GM23338 (cell line): ENCODE measurements around the gene PER2. TPM values are rescaled to one million over a fixed set of nuclear protein-coding genes. Genes with fewer than 3 reads are reported as not detected.

ENCODE experiments used
- ATAC-seq: fragments of 200-7000 bp; cut with Tn5 transposase; 3 replicates; pipeline ENCODE4 v1.9.1; 2020
- DNase-seq: peaks from one replicate; pipeline ENCODE4 v3.0.0-alpha.2; 2015; ENCODE audit warnings: low spot score
- H2AFZ ChIP-seq: fragments of 200-600 bp; sonication (generic); 2 replicates; pipeline ENCODE4 v1.8.0; 2016; ENCODE audit warnings: antibody characterized with exemption, mild to moderate bottlenecking, moderate library complexity
- H3F3A ChIP-seq: fragments of 200-600 bp; sonication (generic); replicated peaks from 2 replicates; pipeline ENCODE4 v1.8.0; 2017; ENCODE audit warnings: antibody characterized with exemption, mixed run types, low read depth
- H3K27ac ChIP-seq: fragments of 200-600 bp; sonication (generic); 2 replicates; pipeline ENCODE4 v1.6.1; 2016; ENCODE audit warnings: low read depth
- H3K27me3 ChIP-seq: fragments of 200-600 bp; sonication (generic); 2 replicates; pipeline ENCODE4 v1.8.0; 2016; ENCODE audit warnings: mild to moderate bottlenecking, mixed run types, moderate library complexity; ENCODE audit not compliant: insufficient read depth
- H3K36me3 ChIP-seq: fragments of 200-600 bp; sonication (generic); 2 replicates; pipeline ENCODE4 v1.8.0; 2016; ENCODE audit warnings: mild to moderate bottlenecking; ENCODE audit not compliant: insufficient read depth
- H3K4me1 ChIP-seq: fragments of 200-600 bp; sonication (generic); 2 replicates; pipeline ENCODE4 v1.8.0; 2016; ENCODE audit warnings: mild to moderate bottlenecking, moderate library complexity; ENCODE audit not compliant: insufficient read depth
- H3K4me2 ChIP-seq: fragments of 200-600 bp; sonication (generic); 2 replicates; pipeline ENCODE4 v1.7.1; 2017; ENCODE audit warnings: mixed run types
- H3K4me3 ChIP-seq: fragments of 200-600 bp; sonication (generic); 2 replicates; pipeline ENCODE4 v1.6.1; 2016; ENCODE audit warnings: mixed run types
- H3K79me2 ChIP-seq: fragments of 200-600 bp; sonication (generic); replicated peaks from 2 replicates; pipeline ENCODE4 v1.8.0; 2017; ENCODE audit warnings: mild to moderate bottlenecking; ENCODE audit not compliant: insufficient read depth
- H3K9me2 ChIP-seq: fragments of 200-600 bp; sonication (generic); 2 replicates; pipeline ENCODE4 v1.8.0; 2017; ENCODE audit not compliant: insufficient read depth
- H4K20me1 ChIP-seq: fragments of 200-600 bp; sonication (generic); replicated peaks from 2 replicates; pipeline ENCODE4 v1.8.0; 2017; ENCODE audit warnings: mild to moderate bottlenecking; ENCODE audit not compliant: insufficient read depth
- H3K27ac Mint-ChIP-seq: 2 replicates; pipeline ENCODE4 v1.8.0; 2020; ENCODE audit warnings: inconsistent platforms, mild to moderate bottlenecking, moderate library complexity, mixed read lengths
- H3K27me3 Mint-ChIP-seq: 3 replicates; pipeline ENCODE4 v1.8.0; 2022; ENCODE audit warnings: low read depth, mild to moderate bottlenecking, moderate library complexity, mixed read lengths, inconsistent platforms; ENCODE audit not compliant: insufficient read depth, poor library complexity
- H3K36me3 Mint-ChIP-seq: 3 replicates; pipeline ENCODE4 v1.8.0; 2021; ENCODE audit warnings: low read depth, mild to moderate bottlenecking, inconsistent platforms, moderate library complexity, mixed read lengths
- H3K4me1 Mint-ChIP-seq: 3 replicates; pipeline ENCODE4 v1.8.0; 2020; ENCODE audit warnings: mild to moderate bottlenecking, inconsistent platforms, mixed read lengths
- H3K4me3 Mint-ChIP-seq: 3 replicates; pipeline ENCODE4 v1.8.0; 2021; ENCODE audit warnings: moderate library complexity, mild to moderate bottlenecking, inconsistent platforms, mixed read lengths
- H3K9me3 Mint-ChIP-seq: 3 replicates; pipeline ENCODE4 v1.8.0; 2020; ENCODE audit warnings: moderate library complexity, mild to moderate bottlenecking, inconsistent platforms, mixed read lengths
- CREB1 ChIP-seq: fragments of 250-450 bp; sonication (Bioruptor Pico); IDR thresholded peaks from 2 replicates; pipeline ENCODE4 v1.5.0; 2020; ENCODE audit warnings: low read depth, mild to moderate bottlenecking, moderate library complexity
- ETS1 ChIP-seq: IDR thresholded peaks from 2 replicates; pipeline ENCODE4 v1.6.1; 2016; ENCODE audit warnings: antibody characterized with exemption
- EZH2 ChIP-seq: fragments of 200-600 bp; sonication (generic); IDR thresholded peaks from one replicate; pipeline ENCODE4 v1.8.0; 2017; ENCODE audit warnings: antibody characterized with exemption, mild to moderate bottlenecking, low read depth; ENCODE audit not compliant: unreplicated experiment
- EZH2phosphoT487 ChIP-seq: fragments of 200-600 bp; sonication (generic); IDR thresholded peaks from one replicate; pipeline ENCODE4 v1.8.1; 2018; ENCODE audit warnings: antibody characterized with exemption; ENCODE audit not compliant: unreplicated experiment
- JUNB ChIP-seq: IDR thresholded peaks from one replicate; pipeline ENCODE4 v1.6.1; 2016; ENCODE audit warnings: antibody characterized with exemption; ENCODE audit not compliant: unreplicated experiment
- NANOG ChIP-seq: IDR thresholded peaks from 2 replicates; pipeline ENCODE4 v1.6.1; 2016; ENCODE audit warnings: antibody characterized with exemption, borderline replicate concordance
- POLR2AphosphoS5 ChIP-seq: IDR thresholded peaks from 2 replicates; pipeline ENCODE4 v1.6.1; 2016; ENCODE audit warnings: antibody characterized with exemption, low read depth
- REST ChIP-seq: IDR thresholded peaks from one replicate; pipeline ENCODE4 v1.6.1; 2018; ENCODE audit warnings: antibody characterized with exemption; ENCODE audit not compliant: unreplicated experiment
- ZNF114 ChIP-seq: fragments of 250-450 bp; sonication (Bioruptor Pico); IDR thresholded peaks from 2 replicates; pipeline ENCODE4 v1.5.0; 2020; ENCODE audit warnings: mild to moderate bottlenecking, moderate library complexity
- ZNF331 ChIP-seq: fragments of 250-450 bp; sonication (Bioruptor Pico); IDR thresholded peaks from 2 replicates; pipeline ENCODE4 v1.5.0; 2020; ENCODE audit warnings: low read depth, mild to moderate bottlenecking, moderate library complexity
- ZNF462 ChIP-seq: fragments of 250-450 bp; sonication (Bioruptor Pico); IDR thresholded peaks from 2 replicates; pipeline ENCODE4 v1.5.0; 2020; ENCODE audit warnings: mild to moderate bottlenecking, moderate library complexity
- polyA plus RNA-seq: library from polyadenylated mRNA; unstranded; fragments of >200 nt; fragmentation: Nextera tagmentation; extraction: Ambion mirVana; gene quantifications from 2 replicates; pipeline ENCODE4 v1.2.1, GENCODE V29; 2016
- total RNA-seq: library from RNA; depleted of rRNA; stranded (reverse); fragments of >200 nt; shearing (Covaris generic); gene quantifications from 2 replicates; pipeline ENCODE4 v1.2.3, GENCODE V29; 2014

Gene PER2
- total and polyA plus RNA-seq, 2 experiments from 2014 or later = 2.2 to 4.6 TPM

- no peaks in the 10 kb centered on the region for H3K9me2 ChIP-seq
- Mint-ChIP-seq H3K4me1 (peaks cover 28% of the 10 kb centered on the region), H3K4me3 (no peak overlapping the region), H3K27me3 (peaks cover 8% of the 10 kb centered on the region), H3K36me3 (no peaks in the 10 kb centered on the region; the same call in 2 of the 3 replicates), H3K27ac (no peak overlapping the region), H3K9me3 (no peaks in the 10 kb centered on the region)
- no peak overlapping the region for H3K4me3 ChIP-seq
- H2AFZ ChIP-seq = no peak overlapping the region
- ATAC-seq (no peak), DNase-seq (no peak)
- H3K27ac ChIP-seq = no peak overlapping the region
- TF ChIP-seq CREB1 (CRISPR knock-in tag) (no peak), ZNF331 (no peak), ZNF114 (CRISPR knock-in tag) (no peak), EZH2 (no peak), EZH2phosphoT487 (no peak), POLR2AphosphoS5 (no peak), REST (no peak), ZNF462 (CRISPR knock-in tag) (no peak), NANOG (no peak), ETS1 (no peak), JUNB (no peak)
- peaks cover 13% of the 10 kb centered on the region for H3K79me2 ChIP-seq
- H3K4me1 ChIP-seq = no peaks in the 10 kb centered on the region; the same call in 1 of the 2 replicates
- H3K4me2 ChIP-seq = no peak overlapping the region
- H3K27me3 ChIP-seq = no peaks in the 10 kb centered on the region
- H3F3A ChIP-seq = no peaks in the 10 kb centered on the region
- H4K20me1 ChIP-seq = peaks cover 10% of the 10 kb centered on the region
- no peaks in the 10 kb centered on the region for H3K36me3 ChIP-seq
Measured at GRCh38 chr2:238281826-238282480, 6.5 kb downstream of the PER2 start.
